ENCODE data around the gene MAMDC2.

- TF ChIP-seq EZH2 (IDR thresholded peaks at IDR 0.05; ENCODE audit: borderline replicate concordance, low read length) (no peak), CTCF (conservative IDR thresholded peaks at IDR 0.05 in 1 of 2, IDR thresholded peaks at IDR 0.05 in 1 of 2; ENCODE audit: extremely low read depth in 1 of 2, insufficient read depth in 1 of 2, low read depth in 1 of 2, low read length in 2 of 2) (no peak)
Measured at GRCh38 chr9:70034271-70034711, 9.4 kb upstream of the MAMDC2 start.

Data from mammary epithelial cell (primary cell).